ENCODE measurements around the gene CLCNKA.
A peak's percentile ranks its signal among the peaks of the same experiment; 100 is the strongest.

The CLCNKA gene

GRCh38 chr1:16065269-16065576, 43.4 kb downstream of the CLCNKA start:
- no peak for DNase-seq

- DNase-seq, result no peak
Measured at GRCh38 chr1:16066245-16066644, 44.4 kb downstream of the CLCNKA start.

- peak; percentile 70 for DNase-seq
Measured at GRCh38 chr1:16067127-16067768, 45.4 kb downstream of the CLCNKA start.

GRCh38 chr1:16067933-16068332, 46.1 kb downstream of the CLCNKA start:
- DNase-seq, result no peak

GRCh38 chr1:16068356-16069270, 46.8 kb downstream of the CLCNKA start:
- no peak for DNase-seq

GRCh38 chr1:16070640-16071355, 49.0 kb downstream of the CLCNKA start:
- DNase-seq, result no peak

- DNase-seq, result no peak
Measured at GRCh38 chr1:16071614-16072013, 49.8 kb downstream of the CLCNKA start.

- no peak for DNase-seq
Measured at GRCh38 chr1:16072095-16072494, 50.3 kb downstream of the CLCNKA start.

- no peak for DNase-seq
Measured at GRCh38 chr1:16072616-16073484, 51.0 kb downstream of the CLCNKA start.

GRCh38 chr1:16073490-16074119, 51.8 kb downstream of the CLCNKA start, which contains the start of gene FAM131C:
FAM131C (minus strand) TSS chr1:16073651; CDS start chr1:16073442, 209 bp downstream.
- peak; percentile 94 for DNase-seq

- no peak for DNase-seq
Measured at GRCh38 chr1:16074217-16074616, 52.4 kb downstream of the CLCNKA start.

GRCh38 chr1:16075337-16076030, 53.6 kb downstream of the CLCNKA start:
- peak; percentile 79 for DNase-seq

- no peak for DNase-seq
Measured at GRCh38 chr1:16076031-16076864, 54.4 kb downstream of the CLCNKA start.

- DNase-seq, result no peak
Measured at GRCh38 chr1:16076865-16077238, 55.0 kb downstream of the CLCNKA start.

- no peak for DNase-seq
Measured at GRCh38 chr1:16077406-16078245, 55.8 kb downstream of the CLCNKA start.

- peak; percentile 77 for DNase-seq
Measured at GRCh38 chr1:16078925-16079656, 57.3 kb downstream of the CLCNKA start.

- DNase-seq, result no peak
Measured at GRCh38 chr1:16080422-16081150, 58.8 kb downstream of the CLCNKA start.

GRCh38 chr1:16081636-16082035, 59.8 kb downstream of the CLCNKA start:
- DNase-seq, result no peak
